BJ (cell line): ENCODE results near the gene EIF4A2. TPM values are rescaled to one million over a fixed set of nuclear protein-coding genes. Genes with fewer than 3 reads are reported as not detected.
"Not testable (repeated sequence)": the region's sequence is repeated elsewhere in the genome, so short reads cannot be mapped to it uniquely, and the experiment has no call there.

Experiments
- CTCF ChIA-PET: fragments of 350-600 bp; formaldehyde crosslinking; extraction: SDS; loops from one replicate; lab custom pipeline; 2021; ENCODE audit warnings: antibody characterized with exemption, inconsistent platforms; lab: Yijun Ruan, JAX
- POLR2A ChIA-PET: fragments of 300-600 bp; sonication (Branson Sonifier 250); formaldehyde crosslinking; extraction: SDS; loops from one replicate; lab custom pipeline; 2021; ENCODE audit warnings: antibody characterized with exemption; lab: Charles Lee
- DNase-seq: peaks from one replicate; pipeline ENCODE4 v3.0.0-alpha.2; 2011; ENCODE audit warnings: low read depth
- H3K27me3 ChIP-seq: 2 replicates; pipeline ENCODE4 v1.6.0; 2011; ENCODE audit warnings: low read length; ENCODE audit not compliant: control insufficient read depth, insufficient read depth
- H3K36me3 ChIP-seq: 2 replicates; pipeline ENCODE4 v1.5.1; 2011; ENCODE audit warnings: low read length; ENCODE audit not compliant: control insufficient read depth, insufficient read depth
- H3K4me3 ChIP-seq: 2 replicates; pipeline ENCODE4 v1.5.1; 2011; ENCODE audit warnings: low read depth, mild to moderate bottlenecking, control low read depth, low read length
- CTCF ChIP-seq: IDR thresholded peaks from 2 replicates; pipeline ENCODE4 v1.5.1; 2011; ENCODE audit warnings: low read depth, mild to moderate bottlenecking, control low read depth, inconsistent platforms, low read length, moderate library complexity; ENCODE audit not compliant: insufficient read depth
- polyA plus RNA-seq: library from polyadenylated mRNA; depleted of rRNA; stranded (reverse); fragments of >200 nt; gene quantifications from 2 replicates; pipeline ENCODE4 v1.2.3, GENCODE V29; 2011

Gene EIF4A2
- polyA plus RNA-seq, 1 experiment: 210 TPM

DNA sequence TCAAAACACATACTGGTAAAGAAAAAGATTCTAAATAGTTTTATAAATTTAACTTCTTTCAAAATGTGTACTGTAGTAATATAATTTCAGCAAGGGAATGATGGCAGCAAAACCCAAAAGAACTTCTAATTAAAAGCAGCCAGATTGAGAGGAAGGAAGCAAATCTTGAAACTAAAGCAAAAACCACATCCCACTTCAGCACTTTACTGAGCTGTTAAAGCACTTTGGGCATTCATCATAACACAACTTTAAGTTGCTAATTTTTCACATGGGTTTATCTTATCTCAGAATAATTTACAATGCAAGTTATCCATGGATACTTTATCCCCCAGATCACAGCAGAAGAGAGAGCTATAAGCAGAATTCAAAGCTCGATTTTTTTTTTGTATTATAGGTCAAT, 16.9 kb downstream of the EIF4A2 start:
- DNase-seq: no peak
- no peaks in the 10 kb centered on the region for H3K27me3 ChIP-seq
- ChIA-PET CTCF (no interaction called here), POLR2A (no interaction called here)
- H3K4me3 ChIP-seq: no peak overlapping the region
- peaks cover 4% of the 10 kb centered on the region for H3K36me3 ChIP-seq
- no peak for TF ChIP-seq CTCF

DNA sequence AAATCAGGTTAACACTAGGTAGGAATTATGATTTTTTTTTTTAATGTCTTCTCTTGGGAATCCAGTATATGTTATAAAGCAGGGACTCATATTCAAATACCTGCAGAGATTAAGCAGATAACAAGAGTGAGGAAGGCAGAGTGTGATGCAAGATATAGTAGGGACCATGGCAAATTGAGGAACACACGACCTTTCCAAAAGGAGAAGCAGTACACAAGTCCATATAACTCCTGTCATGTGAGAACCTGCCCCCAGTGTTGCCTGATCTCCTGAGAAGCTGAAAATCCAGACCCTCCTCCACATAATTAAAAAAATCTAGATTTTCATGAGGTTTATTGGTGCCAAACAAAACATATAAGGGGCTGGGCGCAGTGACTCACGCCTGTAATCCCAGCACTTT, 19.3 kb downstream of the EIF4A2 start:
- ChIA-PET CTCF (interaction anchor here (0.6 to 0.7 kb wide), 3 partner anchors 46 to 186 kb away, joined by 3 to 4 read pairs (median 3); no protein-coding TSS in a partner anchor), POLR2A (no interaction called here)

DNA sequence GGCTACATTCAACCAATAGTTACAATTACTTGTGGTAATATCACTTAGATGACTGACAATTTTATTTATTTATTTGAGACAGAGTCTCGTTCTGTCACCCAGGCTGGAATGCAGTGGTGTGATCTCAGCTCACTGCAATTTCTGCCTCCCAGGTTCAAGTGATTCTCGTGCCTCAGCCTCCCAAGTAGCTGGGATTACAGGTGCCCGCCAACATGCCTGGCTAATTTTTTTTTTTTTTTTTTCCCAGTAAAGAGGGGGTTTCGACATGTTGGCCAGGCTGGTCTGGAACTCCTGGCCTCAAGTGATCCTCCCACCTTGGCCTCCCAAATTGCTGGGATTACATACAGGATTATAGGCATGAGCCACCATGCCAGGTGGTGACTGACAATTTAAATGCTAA, 20.1 kb downstream of the EIF4A2 start:
- CTCF ChIA-PET: interaction anchor here (0.9 kb wide), 1 partner anchor 18 kb away, joined by 3 read pairs; no protein-coding TSS in a partner anchor
- not testable (repeated sequence) for H3K27me3 ChIP-seq, DNase-seq, H3K4me3 ChIP-seq, H3K36me3 ChIP-seq
- POLR2A ChIA-PET: interaction anchor here (0.7 kb wide), 1 partner anchor 336 kb away, joined by 9 read pairs; the partner anchor contains the start of gene RPL39L

More for the DNA sequence above, 19.3 kb downstream of the EIF4A2 start:
- TF ChIP-seq CTCF: no peak
- H3K27me3 ChIP-seq: no peaks in the 10 kb centered on the region
- H3K36me3 ChIP-seq: peaks cover 4% of the 10 kb centered on the region
- no peak overlapping the region for H3K4me3 ChIP-seq
- DNase-seq: no peak

DNA sequence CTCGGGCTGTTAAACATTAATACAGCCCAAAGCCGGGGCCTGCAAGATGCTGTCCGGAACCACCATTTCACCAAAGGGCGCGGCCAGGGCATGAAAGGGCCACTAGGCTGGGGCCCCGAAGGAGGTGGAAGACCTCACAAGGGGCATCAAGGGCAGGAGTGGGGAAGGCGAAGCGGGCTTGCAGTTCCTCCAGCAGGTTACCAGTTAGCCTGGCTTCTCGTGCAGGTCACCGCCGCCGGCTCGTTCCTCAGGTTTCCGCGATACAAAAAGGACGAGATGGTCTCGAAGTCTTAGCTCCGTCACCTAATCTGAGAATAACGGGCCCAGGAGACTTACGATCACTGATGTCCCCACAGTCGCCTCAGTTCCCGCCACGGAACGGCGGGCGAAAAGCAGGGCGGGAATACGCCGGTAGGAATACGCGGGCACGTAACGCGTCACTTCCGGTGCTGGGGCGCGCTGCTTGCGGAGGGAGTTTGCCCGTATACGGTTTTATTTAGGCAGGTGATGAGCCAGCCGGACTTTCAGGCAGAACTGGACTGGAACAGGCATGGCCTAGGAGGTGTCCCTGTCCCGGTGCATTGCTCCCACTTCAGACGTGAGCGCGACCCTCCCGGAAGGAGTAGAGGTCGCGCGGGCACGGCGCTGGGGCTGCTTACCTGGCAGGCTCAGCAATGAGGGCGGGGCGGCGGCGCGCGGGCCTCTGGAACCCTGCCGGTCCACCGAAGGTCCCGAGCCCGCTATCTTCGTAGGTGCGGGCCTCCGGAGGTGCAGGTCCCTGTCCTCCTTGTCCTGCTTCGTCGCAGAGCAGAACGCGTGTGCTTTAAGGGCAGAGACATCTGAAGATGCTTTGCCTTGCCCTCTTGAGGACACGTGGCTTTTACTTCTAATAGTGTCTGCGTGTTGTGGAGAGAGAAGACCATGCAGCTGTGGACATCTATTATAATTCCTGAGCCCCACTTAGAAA, 23.0 kb downstream of the EIF4A2 start, which contains the start of gene RFC4:
Gene RFC4, minus strand, starts transcription at position 394 of the 967 bp plus-strand sequence. CDS start 1,769 bp downstream, outside the sequence.
- CTCF ChIA-PET: interaction anchor here (0.6 to 1.4 kb wide), 3 partner anchors 16 to 192 kb away, joined by 3 read pairs; no protein-coding TSS in a partner anchor
- TF ChIP-seq CTCF: no peak
- POLR2A ChIA-PET: no interaction called here
- peak within 1 kb of the TSS; percentile 87 for H3K4me3 ChIP-seq
- no peaks in the 10 kb centered on the region for H3K36me3 ChIP-seq
- DNase-seq: no peak
- H3K27me3 ChIP-seq: no peaks in the 10 kb centered on the region

DNA sequence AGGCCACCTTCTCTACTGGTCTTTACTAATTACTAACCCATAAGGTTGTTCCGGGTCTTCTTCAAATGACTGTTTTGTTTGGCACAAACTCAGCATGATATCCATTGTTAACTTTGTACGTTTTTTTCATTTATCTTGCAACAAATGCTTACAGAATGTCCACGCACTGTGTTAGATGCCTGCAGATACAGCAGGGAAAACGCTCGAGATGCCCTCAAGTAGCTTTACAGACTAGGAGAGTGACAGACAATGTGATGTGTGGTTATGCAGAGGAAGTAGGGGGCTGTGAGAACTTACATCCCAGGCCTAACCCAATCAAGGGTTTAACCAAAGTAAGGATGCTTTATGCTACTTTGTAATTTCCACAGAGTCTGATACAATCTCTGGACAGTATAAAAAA, 23.9 kb downstream of the EIF4A2 start:
- Histone ChIP-seq H3K36me3 (no peaks in the 10 kb centered on the region), H3K27me3 (no peaks in the 10 kb centered on the region), H3K4me3 (peak overlapping the region; percentile 87; the same call in 1 of the 2 replicates)
- POLR2A ChIA-PET: no interaction called here
- DNase-seq: no peak
- no peak for TF ChIP-seq CTCF
- CTCF ChIA-PET: interaction anchor here (1.9 kb wide), 1 partner anchor 13 kb away, joined by 11 read pairs; no protein-coding TSS in a partner anchor
